Liver (tissue), 3 donors: ENCODE measurements around the gene IRS1.

Experiments used
- GABPA ChIP-seq, 2 donors: IDR thresholded peaks in 1 of 2; conservative IDR thresholded peaks in 1 of 2; 2 replicates each; pipeline ENCODE4 v1.6.1; 2016; ENCODE audit warnings: antibody characterized with exemption in 2 of 2, mild to moderate bottlenecking in 1 of 2, moderate library complexity in 1 of 2
- RXRA ChIP-seq, 2 donors: IDR thresholded peaks; 2 replicates each; pipeline ENCODE4 v1.6.1; 2017 to 2018; ENCODE audit warnings: antibody characterized with exemption in 2 of 2, mild to moderate bottlenecking in 1 of 2
- TAF1 ChIP-seq: conservative IDR thresholded peaks from 2 replicates; pipeline ENCODE4 v1.6.1; 2016; ENCODE audit warnings: antibody characterized with exemption, mild to moderate bottlenecking
- YY1 ChIP-seq: IDR thresholded peaks from 2 replicates; pipeline ENCODE4 v1.6.1; 2016; ENCODE audit warnings: antibody characterized with exemption, mild to moderate bottlenecking
- TF ChIP-seq, protein P1 (sequence below): fragments of 150-350 bp; IDR thresholded peaks from 2 replicates; pipeline ENCODE4 v1.5.1; 2017; ENCODE audit warnings: improper control_type of control experiment, low read depth, low read length; ENCODE audit not compliant: missing input control
- TF ChIP-seq, protein P2 (sequence below): IDR thresholded peaks from 2 replicates; pipeline ENCODE4 v1.6.1; 2016; ENCODE audit warnings: antibody characterized with exemption
- TF ChIP-seq, protein P3 (sequence below): IDR thresholded peaks from 2 replicates; pipeline ENCODE4 v1.6.1; 2016; ENCODE audit warnings: antibody characterized with exemption
- donor health status: healthy.
- donor health status: healthy.

DNA sequence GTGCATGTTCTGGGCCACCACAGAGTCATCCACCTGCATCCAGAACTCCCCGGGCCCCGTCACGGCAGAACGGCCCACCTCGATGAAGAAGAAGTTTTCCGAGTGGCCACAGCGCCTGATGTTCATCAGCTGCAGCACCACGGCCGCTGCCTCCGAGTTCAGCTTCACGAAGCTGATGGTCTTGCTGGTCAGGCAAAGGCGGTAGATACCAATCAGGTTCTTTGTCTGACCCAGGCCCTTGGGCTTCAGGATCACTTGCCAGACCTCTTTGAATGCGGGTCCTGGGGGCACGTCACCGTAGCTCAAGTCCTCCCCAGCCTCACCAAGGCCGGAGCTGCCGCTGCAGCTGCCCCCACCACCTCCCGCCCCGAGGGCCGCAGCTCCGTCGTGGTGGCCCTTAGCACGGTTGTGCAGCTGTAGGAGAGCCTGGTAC is 1.6 kb downstream of the IRS1 start:
- TF ChIP-seq, protein P1, sequence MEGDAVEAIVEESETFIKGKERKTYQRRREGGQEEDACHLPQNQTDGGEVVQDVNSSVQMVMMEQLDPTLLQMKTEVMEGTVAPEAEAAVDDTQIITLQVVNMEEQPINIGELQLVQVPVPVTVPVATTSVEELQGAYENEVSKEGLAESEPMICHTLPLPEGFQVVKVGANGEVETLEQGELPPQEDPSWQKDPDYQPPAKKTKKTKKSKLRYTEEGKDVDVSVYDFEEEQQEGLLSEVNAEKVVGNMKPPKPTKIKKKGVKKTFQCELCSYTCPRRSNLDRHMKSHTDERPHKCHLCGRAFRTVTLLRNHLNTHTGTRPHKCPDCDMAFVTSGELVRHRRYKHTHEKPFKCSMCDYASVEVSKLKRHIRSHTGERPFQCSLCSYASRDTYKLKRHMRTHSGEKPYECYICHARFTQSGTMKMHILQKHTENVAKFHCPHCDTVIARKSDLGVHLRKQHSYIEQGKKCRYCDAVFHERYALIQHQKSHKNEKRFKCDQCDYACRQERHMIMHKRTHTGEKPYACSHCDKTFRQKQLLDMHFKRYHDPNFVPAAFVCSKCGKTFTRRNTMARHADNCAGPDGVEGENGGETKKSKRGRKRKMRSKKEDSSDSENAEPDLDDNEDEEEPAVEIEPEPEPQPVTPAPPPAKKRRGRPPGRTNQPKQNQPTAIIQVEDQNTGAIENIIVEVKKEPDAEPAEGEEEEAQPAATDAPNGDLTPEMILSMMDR = no peak
- TF ChIP-seq GABPA (IDR thresholded peaks at IDR 0.05 in 1 of 2, conservative IDR thresholded peaks at IDR 0.05 in 1 of 2) (no peak), TAF1 (no peak), YY1 (no peak), RXRA (IDR thresholded peaks at IDR 0.05) (no peak)
- TF ChIP-seq, protein P2, sequence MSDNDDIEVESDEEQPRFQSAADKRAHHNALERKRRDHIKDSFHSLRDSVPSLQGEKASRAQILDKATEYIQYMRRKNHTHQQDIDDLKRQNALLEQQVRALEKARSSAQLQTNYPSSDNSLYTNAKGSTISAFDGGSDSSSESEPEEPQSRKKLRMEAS = no peak
- TF ChIP-seq, protein P3, sequence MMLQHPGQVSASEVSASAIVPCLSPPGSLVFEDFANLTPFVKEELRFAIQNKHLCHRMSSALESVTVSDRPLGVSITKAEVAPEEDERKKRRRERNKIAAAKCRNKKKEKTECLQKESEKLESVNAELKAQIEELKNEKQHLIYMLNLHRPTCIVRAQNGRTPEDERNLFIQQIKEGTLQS = no peak
